ENCODE results near the gene CFAP70. TPM values are rescaled to one million over a fixed set of nuclear protein-coding genes. Genes with fewer than 3 reads are reported as not detected.

The CFAP70 gene
- total and polyA plus RNA-seq, 7 experiments from 2014 or later: 0.66 to 5.4 (median 2.5) TPM

- Mint-ChIP-seq H3K27ac (peak overlapping the region; percentile 92 to 99 (median 97)), H3K9me3 (peaks cover 0 to 2% (median 0%) of the 10 kb centered on the region in 11 donors), H3K4me3 (peak overlapping the region; percentile 91 to 99 (median 94)), H3K36me3 (peaks cover 0 to 10% (median 5%) of the 10 kb centered on the region in 5 donors), H3K4me1 (peaks cover 11 to 20% (median 18%) of the 10 kb centered on the region in 7 donors), H3K27me3 (peaks cover 0 to 23% (median 0%) of the 10 kb centered on the region in 5 donors)
- POLR2A ChIA-PET: interaction anchor here (0.7 to 2.3 kb wide), 7 partner anchors 9 to 137 kb away, joined by 3 to 13 read pairs (median 7); partner anchors contain the start of genes ANXA7, DNAJC9, MRPS16 and PPP3CB
- ATAC-seq (no peak), DNase-seq (no peak)
- no peaks in the 10 kb centered on the region for H3K27me3 ChIP-seq (ENCODE audit: control insufficient read depth in 2 of 2, insufficient read depth in 2 of 2, low read length in 2 of 2)
- CTCF ChIA-PET: interaction anchor here (0.6 to 1.3 kb wide), 2 partner anchors 94 to 1172 kb away, joined by 3 read pairs; no protein-coding TSS in a partner anchor
- H3K36me3 ChIP-seq (ENCODE audit: control insufficient read depth in 2 of 3, insufficient read depth in 3 of 3, low read length in 3 of 3): peaks cover 0 to 4% (median 0%) of the 10 kb centered on the region in 3 experiments
- peak overlapping the region; percentile 70 for H3K4me3 ChIP-seq (ENCODE audit: low read length)
- H3K9me3 ChIP-seq (ENCODE audit: control insufficient read depth in 2 of 3, low read length in 3 of 3): no peaks in the 10 kb centered on the region
- H3K4me1 ChIP-seq (ENCODE audit: control insufficient read depth in 2 of 2, insufficient read depth in 2 of 2, low read length in 2 of 2): peaks cover 4 to 5% of the 10 kb centered on the region in 2 donors
- H3K27ac ChIP-seq (ENCODE audit: low read depth, low read length): peak overlapping the region; percentile 85
- intact Hi-C loops (cut with micrococcal nuclease): loop anchor here (1.0 to 5.0 kb wide), 11 partner anchors 56 to 1754 kb away; partner anchors contain the start of genes ANXA7 (in 2 of the 2), MRPS16 (in 2 of the 2), DNAJC9 (in 1 of the 2) and P4HA1 (in 1 of the 2)
These were observed 843 bp downstream of the CFAP70 start for GRCh38 chr10:73357821-73358220.

GRCh38 chr10:73357166-73357565, 1.5 kb downstream of the CFAP70 start:
- Histone ChIP-seq H3K36me3 (ENCODE audit: control insufficient read depth in 2 of 3, insufficient read depth in 3 of 3, low read length in 3 of 3) (peaks cover 0 to 4% (median 0%) of the 10 kb centered on the region in 3 experiments), H3K9me3 (ENCODE audit: control insufficient read depth in 2 of 3, low read length in 3 of 3) (no peaks in the 10 kb centered on the region), H3K4me1 (ENCODE audit: control insufficient read depth in 2 of 2, insufficient read depth in 2 of 2, low read length in 2 of 2) (peaks cover 4 to 5% of the 10 kb centered on the region in 2 donors), H3K4me3 (ENCODE audit: low read length) (no peak overlapping the region), H3K27me3 (ENCODE audit: control insufficient read depth in 2 of 2, insufficient read depth in 2 of 2, low read length in 2 of 2) (no peaks in the 10 kb centered on the region), H3K27ac (ENCODE audit: low read depth, low read length) (no peak overlapping the region)
- CTCF ChIA-PET: interaction anchor here (1.3 kb wide), 1 partner anchor 94 kb away, joined by 3 read pairs; no protein-coding TSS in a partner anchor
- Mint-ChIP-seq H3K4me3 (peak overlapping the region; percentile 32 to 98 (median 94)), H3K4me1 (peaks cover 11 to 20% (median 18%) of the 10 kb centered on the region in 7 donors), H3K9me3 (peaks cover 0 to 2% (median 0%) of the 10 kb centered on the region in 11 donors), H3K27me3 (peaks cover 0 to 27% (median 0%) of the 10 kb centered on the region in 5 donors), H3K27ac (peak overlapping the region in 8 of 9 donors; percentile 79 to 99 (median 96)), H3K36me3 (peaks cover 0 to 6% (median 5%) of the 10 kb centered on the region in 5 donors)
- POLR2A ChIA-PET: interaction anchor here (0.7 to 2.3 kb wide), 4 partner anchors 9 to 138 kb away, joined by 3 to 13 read pairs (median 8); partner anchors contain the start of genes ANXA7, DNAJC9 and PPP3CB
- DNase-seq (no peak), ATAC-seq (no peak)
- intact Hi-C loops (cut with micrococcal nuclease): loop anchor here in 1 of 2 donors (5.0 kb wide), 2 partner anchors 385 to 1755 kb away; partner anchors contain the start of genes SAMD8 and SEC24C

- H3K4me3 ChIP-seq (ENCODE audit: low read length): no peak overlapping the region
- H3K27ac Mint-ChIP-seq: no peak overlapping the region
- POLR2A ChIA-PET: no interaction called here
These were observed 14.4 kb downstream of the CFAP70 start for GRCh38 chr10:73344269-73344668.

DNA sequence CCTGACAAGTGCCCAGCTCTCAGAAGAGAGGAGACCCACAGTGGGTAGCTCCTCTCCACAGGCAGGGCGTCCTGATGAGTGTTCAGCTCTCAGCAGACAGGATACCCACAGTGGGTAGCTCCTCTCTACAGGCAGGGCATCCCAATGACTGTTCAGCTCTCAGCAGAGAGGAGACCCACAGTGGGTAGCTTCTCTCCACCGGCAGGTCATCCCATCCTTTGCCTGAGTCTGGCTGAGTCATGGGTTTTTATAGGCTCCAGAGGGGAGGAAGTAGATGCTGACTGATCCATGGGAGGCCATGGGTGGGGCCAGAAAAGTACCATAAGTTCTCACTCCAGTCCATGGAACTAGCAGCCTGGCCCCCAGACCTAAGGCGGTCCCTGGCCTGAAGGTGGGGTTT, 18.5 kb downstream of the CFAP70 start:
- ChIA-PET POLR2A (no interaction called here), CTCF (no interaction called here)
- Histone ChIP-seq H3K27ac (ENCODE audit: low read depth, low read length) (no peak overlapping the region), H3K4me1 (ENCODE audit: control insufficient read depth in 2 of 2, insufficient read depth in 2 of 2, low read length in 2 of 2) (no peaks in the 10 kb centered on the region), H3K36me3 (ENCODE audit: control insufficient read depth in 2 of 3, insufficient read depth in 3 of 3, low read length in 3 of 3) (no peaks in the 10 kb centered on the region), H3K27me3 (ENCODE audit: control insufficient read depth in 2 of 2, insufficient read depth in 2 of 2, low read length in 2 of 2) (no peaks in the 10 kb centered on the region), H3K9me3 (ENCODE audit: control insufficient read depth in 2 of 3, low read length in 3 of 3) (no peaks in the 10 kb centered on the region), H3K4me3 (ENCODE audit: low read length) (no peak overlapping the region)
- Mint-ChIP-seq H3K4me3 (no peak overlapping the region), H3K4me1 (no peaks in the 10 kb centered on the region), H3K27me3 (peaks cover 0 to 6% (median 0%) of the 10 kb centered on the region in 5 donors), H3K27ac (no peak overlapping the region), H3K9me3 (no peaks in the 10 kb centered on the region), H3K36me3 (peaks cover 0 to 7% (median 0%) of the 10 kb centered on the region in 5 donors)
- no peak for DNase-seq
- intact Hi-C loops (cut with micrococcal nuclease): no loop called here
- ATAC-seq: no peak

More at GRCh38 chr10:73344269-73344668, 14.4 kb downstream of the CFAP70 start:
- H3K4me3 Mint-ChIP-seq: no peak overlapping the region
- H3K36me3 Mint-ChIP-seq: peaks cover 0 to 19% (median 6%) of the 10 kb centered on the region in 5 donors
- Histone ChIP-seq H3K4me1 (ENCODE audit: control insufficient read depth in 2 of 2, insufficient read depth in 2 of 2, low read length in 2 of 2) (no peaks in the 10 kb centered on the region), H3K27ac (ENCODE audit: low read depth, low read length) (no peak overlapping the region), H3K9me3 (ENCODE audit: control insufficient read depth in 2 of 3, low read length in 3 of 3) (no peaks in the 10 kb centered on the region), H3K27me3 (ENCODE audit: control insufficient read depth in 2 of 2, insufficient read depth in 2 of 2, low read length in 2 of 2) (no peaks in the 10 kb centered on the region), H3K36me3 (ENCODE audit: control insufficient read depth in 2 of 3, insufficient read depth in 3 of 3, low read length in 3 of 3) (no peaks in the 10 kb centered on the region)
- H3K4me1 Mint-ChIP-seq: no peaks in the 10 kb centered on the region
- ATAC-seq (no peak), DNase-seq (no peak)
- no peaks in the 10 kb centered on the region for H3K9me3 Mint-ChIP-seq
- peaks cover 0 to 8% (median 0%) of the 10 kb centered on the region in 5 donors for H3K27me3 Mint-ChIP-seq
- CTCF ChIA-PET: no interaction called here
- intact Hi-C loops (cut with micrococcal nuclease): no loop called here

GRCh38 chr10:73339436-73339835, 19.2 kb downstream of the CFAP70 start:
- Histone ChIP-seq H3K36me3 (ENCODE audit: control insufficient read depth in 2 of 3, insufficient read depth in 3 of 3, low read length in 3 of 3) (no peaks in the 10 kb centered on the region), H3K9me3 (ENCODE audit: control insufficient read depth in 2 of 3, low read length in 3 of 3) (no peaks in the 10 kb centered on the region), H3K4me1 (ENCODE audit: control insufficient read depth in 2 of 2, insufficient read depth in 2 of 2, low read length in 2 of 2) (no peaks in the 10 kb centered on the region), H3K4me3 (ENCODE audit: low read length) (no peak overlapping the region), H3K27me3 (ENCODE audit: control insufficient read depth in 2 of 2, insufficient read depth in 2 of 2, low read length in 2 of 2) (no peaks in the 10 kb centered on the region), H3K27ac (ENCODE audit: low read depth, low read length) (no peak overlapping the region)
- no peaks in the 10 kb centered on the region for H3K9me3 Mint-ChIP-seq
- no peak overlapping the region for H3K27ac Mint-ChIP-seq
- peaks cover 0 to 8% (median 0%) of the 10 kb centered on the region in 5 donors for H3K36me3 Mint-ChIP-seq
- H3K27me3 Mint-ChIP-seq: peaks cover 0 to 4% (median 0%) of the 10 kb centered on the region in 5 donors
- ChIA-PET POLR2A (no interaction called here), CTCF (no interaction called here)
- intact Hi-C loops (cut with micrococcal nuclease): no loop called here
- ATAC-seq: no peak
- DNase-seq: no peak
- no peaks in the 10 kb centered on the region for H3K4me1 Mint-ChIP-seq
- no peak overlapping the region for H3K4me3 Mint-ChIP-seq

GRCh38 chr10:73338801-73339368, 19.8 kb downstream of the CFAP70 start:
- no peaks in the 10 kb centered on the region for H3K27me3 ChIP-seq (ENCODE audit: control insufficient read depth in 2 of 2, insufficient read depth in 2 of 2, low read length in 2 of 2)
- Mint-ChIP-seq H3K4me1 (no peaks in the 10 kb centered on the region), H3K27ac (no peak overlapping the region), H3K27me3 (peaks cover 0 to 2% (median 0%) of the 10 kb centered on the region in 5 donors), H3K9me3 (no peaks in the 10 kb centered on the region), H3K36me3 (peaks cover 0 to 8% (median 0%) of the 10 kb centered on the region in 5 donors), H3K4me3 (no peak overlapping the region)
- intact Hi-C loops (cut with micrococcal nuclease): no loop called here
- POLR2A ChIA-PET: no interaction called here
- DNase-seq (no peak), ATAC-seq (no peak)
- no peaks in the 10 kb centered on the region for H3K4me1 ChIP-seq (ENCODE audit: control insufficient read depth in 2 of 2, insufficient read depth in 2 of 2, low read length in 2 of 2)
- no peaks in the 10 kb centered on the region for H3K36me3 ChIP-seq (ENCODE audit: control insufficient read depth in 2 of 3, insufficient read depth in 3 of 3, low read length in 3 of 3)
- no peak overlapping the region for H3K4me3 ChIP-seq (ENCODE audit: low read length)
- CTCF ChIA-PET: no interaction called here
- H3K27ac ChIP-seq (ENCODE audit: low read depth, low read length): no peak overlapping the region
- no peaks in the 10 kb centered on the region for H3K9me3 ChIP-seq (ENCODE audit: control insufficient read depth in 2 of 3, low read length in 3 of 3)
